ENCODE data around the gene CD63.

DNA sequence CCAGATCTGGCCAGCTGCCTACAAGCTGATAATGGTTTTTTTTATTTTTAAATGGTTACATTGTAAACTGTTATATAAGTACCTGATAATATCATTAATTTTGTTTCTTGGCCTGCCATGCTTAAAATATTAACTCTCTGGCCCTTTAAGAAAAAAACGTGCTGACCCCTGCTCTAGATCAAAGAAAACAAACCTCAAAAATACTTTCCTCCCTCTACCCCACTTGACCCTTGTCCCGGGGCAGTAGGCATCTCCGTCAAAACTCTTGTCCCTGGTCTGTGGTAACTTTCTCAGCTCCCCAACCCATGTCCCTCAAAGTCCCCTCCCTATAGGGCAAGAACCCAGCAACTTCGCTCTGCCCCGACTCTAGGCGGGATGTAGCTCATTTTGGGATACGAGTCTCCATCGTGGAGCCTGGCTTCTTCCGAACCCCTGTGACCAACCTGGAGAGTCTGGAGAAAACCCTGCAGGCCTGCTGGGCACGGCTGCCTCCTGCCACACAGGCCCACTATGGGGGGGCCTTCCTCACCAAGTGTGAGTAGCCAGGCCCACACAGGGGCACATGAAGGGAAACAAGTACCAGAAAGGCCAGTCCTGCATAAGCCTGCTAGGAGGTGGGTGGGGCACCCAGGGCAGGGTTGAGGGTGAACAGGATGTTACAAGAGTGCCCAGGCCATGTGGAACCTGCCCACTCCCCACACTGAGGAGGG, 5.1 kb downstream of the CD63 start:
- TF ChIP-seq, protein P1, sequence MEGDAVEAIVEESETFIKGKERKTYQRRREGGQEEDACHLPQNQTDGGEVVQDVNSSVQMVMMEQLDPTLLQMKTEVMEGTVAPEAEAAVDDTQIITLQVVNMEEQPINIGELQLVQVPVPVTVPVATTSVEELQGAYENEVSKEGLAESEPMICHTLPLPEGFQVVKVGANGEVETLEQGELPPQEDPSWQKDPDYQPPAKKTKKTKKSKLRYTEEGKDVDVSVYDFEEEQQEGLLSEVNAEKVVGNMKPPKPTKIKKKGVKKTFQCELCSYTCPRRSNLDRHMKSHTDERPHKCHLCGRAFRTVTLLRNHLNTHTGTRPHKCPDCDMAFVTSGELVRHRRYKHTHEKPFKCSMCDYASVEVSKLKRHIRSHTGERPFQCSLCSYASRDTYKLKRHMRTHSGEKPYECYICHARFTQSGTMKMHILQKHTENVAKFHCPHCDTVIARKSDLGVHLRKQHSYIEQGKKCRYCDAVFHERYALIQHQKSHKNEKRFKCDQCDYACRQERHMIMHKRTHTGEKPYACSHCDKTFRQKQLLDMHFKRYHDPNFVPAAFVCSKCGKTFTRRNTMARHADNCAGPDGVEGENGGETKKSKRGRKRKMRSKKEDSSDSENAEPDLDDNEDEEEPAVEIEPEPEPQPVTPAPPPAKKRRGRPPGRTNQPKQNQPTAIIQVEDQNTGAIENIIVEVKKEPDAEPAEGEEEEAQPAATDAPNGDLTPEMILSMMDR (IDR thresholded peaks at IDR 0.05) = no peak
- no peak for TF ChIP-seq ZFX (IDR thresholded peaks at IDR 0.05; ENCODE audit: borderline replicate concordance)

All from 22Rv1 (cell line).